GM12801 (cell line): ENCODE results near the gene AS3MT.

Source experiments
- TF ChIP-seq, protein P1 (sequence below): IDR thresholded peaks from one replicate; pipeline ENCODE4 v1.5.1; 2011; ENCODE audit warnings: control low read depth; ENCODE audit not compliant: insufficient read length; ENCODE audit errors: extremely low read depth

AS3MT gene

DNA sequence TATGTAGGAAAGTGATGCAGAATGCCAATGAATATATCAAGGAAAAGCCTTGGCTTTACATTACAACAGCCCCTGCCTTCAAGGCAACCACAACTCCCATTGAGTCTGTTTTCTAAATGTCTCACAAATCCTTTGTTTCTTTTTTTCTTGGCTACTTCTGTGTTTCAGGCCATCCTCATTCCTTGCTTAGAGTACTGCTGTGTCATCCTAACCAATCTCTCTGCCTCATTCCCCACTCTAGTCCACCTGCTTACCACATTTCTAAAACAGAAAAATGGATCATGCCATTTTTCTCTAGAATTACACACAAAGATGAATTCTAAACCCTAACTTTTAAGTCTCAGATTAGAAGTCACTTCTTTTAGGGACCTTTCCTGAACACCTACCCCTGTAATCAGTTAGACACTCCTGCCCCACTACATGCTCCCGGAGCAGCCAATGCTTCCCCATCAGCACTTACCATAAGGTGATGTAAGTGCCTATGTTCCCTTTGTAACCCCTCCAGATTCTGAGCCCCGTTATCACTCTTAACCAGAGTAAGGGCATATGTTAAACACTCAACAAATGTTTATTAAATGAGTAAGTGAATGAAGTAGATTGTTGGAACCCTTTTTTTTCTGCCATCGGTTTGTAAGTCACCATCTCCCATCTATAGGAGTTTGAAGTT, 12.4 kb upstream of the AS3MT start:
- TF ChIP-seq, protein P1, sequence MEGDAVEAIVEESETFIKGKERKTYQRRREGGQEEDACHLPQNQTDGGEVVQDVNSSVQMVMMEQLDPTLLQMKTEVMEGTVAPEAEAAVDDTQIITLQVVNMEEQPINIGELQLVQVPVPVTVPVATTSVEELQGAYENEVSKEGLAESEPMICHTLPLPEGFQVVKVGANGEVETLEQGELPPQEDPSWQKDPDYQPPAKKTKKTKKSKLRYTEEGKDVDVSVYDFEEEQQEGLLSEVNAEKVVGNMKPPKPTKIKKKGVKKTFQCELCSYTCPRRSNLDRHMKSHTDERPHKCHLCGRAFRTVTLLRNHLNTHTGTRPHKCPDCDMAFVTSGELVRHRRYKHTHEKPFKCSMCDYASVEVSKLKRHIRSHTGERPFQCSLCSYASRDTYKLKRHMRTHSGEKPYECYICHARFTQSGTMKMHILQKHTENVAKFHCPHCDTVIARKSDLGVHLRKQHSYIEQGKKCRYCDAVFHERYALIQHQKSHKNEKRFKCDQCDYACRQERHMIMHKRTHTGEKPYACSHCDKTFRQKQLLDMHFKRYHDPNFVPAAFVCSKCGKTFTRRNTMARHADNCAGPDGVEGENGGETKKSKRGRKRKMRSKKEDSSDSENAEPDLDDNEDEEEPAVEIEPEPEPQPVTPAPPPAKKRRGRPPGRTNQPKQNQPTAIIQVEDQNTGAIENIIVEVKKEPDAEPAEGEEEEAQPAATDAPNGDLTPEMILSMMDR = no peak

DNA sequence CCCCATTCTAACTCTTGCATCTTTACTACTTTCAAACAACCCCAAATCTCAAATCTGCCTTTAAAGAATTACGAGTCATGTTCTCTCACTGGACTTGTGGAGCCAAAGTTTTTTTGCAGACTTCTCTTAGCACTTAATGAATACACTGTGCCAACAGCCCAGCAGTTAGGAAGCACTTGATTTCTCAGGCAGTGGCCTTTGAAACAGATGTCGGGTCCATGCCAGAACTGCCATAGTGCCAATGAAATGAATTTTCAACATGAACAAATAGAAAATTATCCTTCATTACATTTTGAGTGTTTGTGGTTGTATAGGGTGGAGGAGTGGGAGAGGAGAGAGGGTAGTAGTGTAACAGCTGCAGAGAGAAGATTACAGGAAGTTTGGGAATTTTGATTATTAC, 9.4 kb upstream of the AS3MT start:
- TF ChIP-seq, protein P1 = no peak

DNA sequence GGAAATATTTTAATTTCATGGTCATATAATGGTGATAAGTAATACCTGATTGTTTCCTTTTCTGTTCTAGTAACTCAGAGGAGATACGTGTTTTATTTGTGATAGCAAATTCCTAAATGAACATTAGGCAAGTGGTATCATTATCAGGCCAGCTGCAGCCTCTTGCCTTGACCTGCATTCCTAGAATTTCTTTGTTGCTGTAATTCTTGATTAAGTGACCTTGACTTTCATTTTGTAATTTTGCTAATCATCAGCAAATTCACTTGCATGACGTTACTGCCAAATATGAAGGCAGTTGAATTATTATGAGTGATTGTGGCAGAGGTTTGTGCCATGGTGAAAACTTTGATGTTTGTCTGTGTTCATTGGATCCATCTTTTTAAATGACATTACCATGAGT, 5.6 kb upstream of the AS3MT start:
- TF ChIP-seq, protein P1 = no peak

DNA sequence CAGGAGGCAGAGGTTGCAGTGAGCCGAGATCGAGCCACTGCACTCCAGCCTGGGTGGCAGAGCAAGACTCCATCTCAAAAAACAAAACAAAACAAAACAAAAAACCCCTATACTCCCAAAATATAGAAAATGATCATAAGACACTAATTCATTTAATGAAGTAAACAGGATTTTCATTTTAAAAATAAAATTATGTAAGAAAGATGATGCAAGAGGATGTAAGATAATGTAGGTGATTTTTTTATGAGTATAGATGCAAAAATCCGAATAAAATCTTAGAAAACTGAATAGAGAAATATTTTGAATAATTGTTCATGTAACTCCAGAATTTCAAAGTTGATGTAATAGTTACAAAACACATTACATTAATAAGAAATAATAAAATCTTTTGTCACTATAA, 3.6 kb upstream of the AS3MT start:
- TF ChIP-seq, protein P1 = no peak

DNA sequence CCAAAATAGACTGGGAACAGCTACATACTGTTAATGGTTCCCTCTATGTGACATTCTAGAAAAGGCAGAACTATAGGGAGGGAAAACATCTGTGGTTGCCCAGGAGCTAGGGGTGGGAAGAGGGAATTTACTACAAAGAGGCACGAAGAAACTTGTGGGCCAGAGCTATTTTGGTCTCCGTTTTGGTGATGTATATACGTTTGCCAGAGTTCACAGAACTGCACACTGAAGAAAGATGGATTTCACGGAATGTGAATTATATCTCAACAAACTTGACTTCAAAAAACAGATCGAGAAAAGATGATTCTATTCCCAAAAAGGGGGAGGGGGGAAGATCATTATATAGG, 386 bp upstream of the AS3MT start:
- TF ChIP-seq, protein P1 = no peak

DNA sequence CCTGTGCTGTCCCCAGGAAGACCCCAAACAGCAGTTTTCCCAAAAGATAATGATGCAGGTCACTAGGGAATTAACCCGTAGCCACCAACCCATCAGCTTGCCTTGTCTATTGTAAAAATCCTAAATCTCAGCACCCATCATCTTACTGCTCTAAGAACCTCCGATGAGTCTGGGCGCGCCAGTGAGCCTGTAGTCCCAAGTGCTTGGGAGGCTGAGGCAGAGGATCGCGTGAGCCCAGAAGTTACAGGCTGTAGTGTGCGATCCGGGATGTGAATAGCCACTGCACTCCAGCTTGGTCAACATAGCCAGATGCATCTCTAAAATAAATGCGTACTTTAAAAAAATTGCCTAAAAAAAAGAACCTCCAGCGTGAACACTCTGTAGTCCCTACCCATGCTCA, 951 bp downstream of the AS3MT start:
- TF ChIP-seq, protein P1 = no peak

DNA sequence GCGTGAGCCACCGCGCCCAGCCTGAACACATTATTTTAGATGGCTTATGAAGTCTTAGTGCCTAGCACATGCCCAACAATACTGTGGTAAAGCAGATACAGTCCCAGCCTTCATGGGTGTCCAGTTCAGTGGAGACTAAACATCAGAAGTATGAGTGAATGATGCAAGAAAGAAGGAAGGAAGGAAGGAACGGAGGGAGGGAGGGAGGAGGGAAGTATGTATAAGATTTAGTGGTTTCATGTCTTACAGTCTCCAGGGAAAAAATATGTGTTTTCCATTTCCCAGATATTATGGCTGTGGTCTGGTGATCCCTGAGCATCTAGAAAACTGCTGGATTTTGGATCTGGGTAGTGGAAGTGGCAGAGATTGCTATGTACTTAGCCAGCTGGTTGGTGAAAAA, 2.9 kb downstream of the AS3MT start:
- TF ChIP-seq, protein P1 = no peak

DNA sequence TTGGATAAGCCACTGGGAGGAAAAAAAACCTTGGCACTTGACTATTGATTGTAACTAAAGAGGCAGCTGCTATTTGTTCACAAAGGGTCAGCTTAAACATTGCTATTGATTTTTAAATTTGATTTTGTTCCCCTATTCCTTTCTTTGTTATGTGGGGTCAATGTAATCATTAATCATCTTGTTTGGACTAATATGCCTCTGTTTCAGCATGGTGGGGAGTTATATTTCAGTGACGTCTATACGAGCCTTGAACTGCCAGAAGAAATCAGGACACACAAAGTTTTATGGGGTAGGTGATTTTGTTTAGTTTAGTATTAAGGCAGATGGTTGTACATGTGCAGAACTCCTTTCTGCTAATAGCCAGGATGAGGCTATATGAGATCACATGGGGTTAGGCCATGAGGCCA, 7.5 kb downstream of the AS3MT start:
- TF ChIP-seq, protein P1 = no peak
